ENCODE data around the gene PAK3.

Gene PAK3

DNA sequence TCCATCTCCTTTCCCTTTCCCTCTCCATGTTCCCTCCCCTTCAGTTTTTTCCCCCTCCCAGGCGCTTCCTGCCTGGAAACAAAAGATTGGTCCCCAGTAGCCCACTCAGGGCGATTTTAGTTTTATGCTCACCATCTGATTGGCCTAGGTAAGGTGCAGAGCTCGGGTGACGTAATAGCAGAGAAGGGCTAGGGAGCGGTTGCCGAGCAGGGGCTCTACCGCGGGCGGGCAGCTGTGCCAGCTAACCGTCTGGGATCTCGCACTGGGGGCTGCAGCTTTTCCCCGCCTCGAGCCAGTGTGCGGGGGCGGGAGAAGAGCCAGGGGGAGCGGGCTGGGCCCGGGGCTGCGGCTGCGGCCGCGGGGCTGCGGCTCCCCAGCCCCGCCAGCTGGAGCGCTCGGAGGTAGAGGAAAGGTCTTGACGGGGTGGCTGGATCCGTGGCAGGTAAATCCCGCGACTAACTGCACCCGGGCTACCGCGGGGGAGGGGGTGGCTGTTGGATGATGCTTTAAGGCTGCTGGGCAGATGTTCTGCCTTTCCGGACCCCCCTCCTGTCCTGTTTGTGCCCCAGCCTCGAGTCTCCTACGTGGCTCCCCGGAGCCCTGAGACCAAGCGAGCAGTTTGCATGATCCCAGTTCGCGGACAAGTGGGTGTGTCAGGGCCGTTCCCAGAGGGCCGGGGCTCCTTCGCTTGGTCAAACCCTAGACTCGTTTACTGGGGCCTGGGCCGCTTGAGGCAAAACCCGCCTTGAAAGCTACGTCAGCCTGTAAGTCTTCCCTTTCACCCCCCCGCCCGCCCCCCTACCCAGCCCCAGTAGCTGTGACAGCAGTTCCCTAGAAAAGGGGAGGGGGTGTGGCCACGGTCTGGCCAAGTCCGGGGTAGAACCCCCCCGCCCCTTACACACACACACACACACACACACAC is at the start of gene PAK3:
PAK3 (plus strand) TSS at position 218 of the 922 bp plus-strand sequence. CDS start 26,913 bp downstream, outside the sequence.
- Histone ChIP-seq H3K4me1 (ENCODE audit: control insufficient read depth, insufficient read depth, low read length) (no peaks in the 10 kb centered on the region), H3K9ac (ENCODE audit: low read length) (no peak within 1 kb of the TSS), H3K9me3 (ENCODE audit: control insufficient read depth, low read length) (no peaks in the 10 kb centered on the region), H3K36me3 (ENCODE audit: control insufficient read depth, insufficient read depth, low read length, severe bottlenecking) (no peaks in the 10 kb centered on the region), H3K27me3 (replicated peaks; ENCODE audit: control insufficient read depth, insufficient read depth, low read length) (peaks cover 42% of the 10 kb centered on the region), H3K4me3 (ENCODE audit: low read length) (peak within 1 kb of the TSS; percentile 41)
- DNase-seq (ENCODE audit: low read depth), result peak; percentile 64

DNA sequence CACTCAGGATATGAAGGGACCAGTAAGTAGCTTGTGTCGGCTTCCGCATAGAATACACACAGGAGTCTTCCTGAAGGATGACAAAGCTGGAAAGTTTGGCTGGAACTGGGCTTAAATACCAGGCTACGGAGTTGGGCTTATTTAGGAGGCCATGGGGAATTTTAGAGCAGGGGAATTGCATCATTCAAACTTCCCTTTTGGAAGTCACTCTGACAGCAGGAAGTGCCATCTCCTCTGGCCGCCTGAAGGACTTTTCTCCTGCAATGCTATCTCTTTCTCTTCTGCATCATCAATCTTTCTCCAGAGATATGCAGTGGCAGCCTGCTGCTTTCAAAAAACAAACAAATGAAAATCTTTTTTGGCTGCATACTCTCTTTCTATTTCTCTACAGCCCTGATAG is 48.4 kb upstream of the PAK3 start:
- Histone ChIP-seq H3K27me3 (replicated peaks; ENCODE audit: control insufficient read depth, insufficient read depth, low read length) (peaks cover 14% of the 10 kb centered on the region), H3K36me3 (ENCODE audit: control insufficient read depth, insufficient read depth, low read length, severe bottlenecking) (no peaks in the 10 kb centered on the region), H3K4me3 (ENCODE audit: low read length) (no peak overlapping the region)

DNA sequence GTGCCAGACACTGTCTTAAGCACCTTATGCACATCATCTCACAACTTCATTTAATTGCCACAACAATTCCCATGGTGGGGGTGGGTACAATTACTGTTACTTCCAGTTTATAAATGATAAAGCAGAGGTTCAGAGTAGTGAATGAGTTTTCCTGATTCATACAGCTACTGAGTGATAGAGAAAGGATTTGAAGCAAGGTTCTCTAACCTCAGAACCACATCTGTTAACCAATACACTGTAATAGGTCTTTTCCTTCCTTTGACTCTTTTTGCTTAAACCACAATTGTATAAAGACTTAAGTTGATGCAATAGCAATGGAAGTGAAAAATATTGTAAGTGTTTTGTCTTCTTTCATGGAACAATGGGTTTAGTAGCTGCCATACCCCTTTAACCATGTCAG is 43.5 kb upstream of the PAK3 start:
- H3K9me3 ChIP-seq (ENCODE audit: control insufficient read depth, low read length), result peaks cover 6% of the 10 kb centered on the region
- DNase-seq (ENCODE audit: low read depth), result no peak
- no peaks in the 10 kb centered on the region for H3K36me3 ChIP-seq (ENCODE audit: control insufficient read depth, insufficient read depth, low read length, severe bottlenecking)
- H3K27me3 ChIP-seq (replicated peaks; ENCODE audit: control insufficient read depth, insufficient read depth, low read length), result peaks cover 15% of the 10 kb centered on the region
- no peak overlapping the region for H3K4me3 ChIP-seq (ENCODE audit: low read length)
- no peak overlapping the region for H3K9ac ChIP-seq (ENCODE audit: low read length)
- H3K4me1 ChIP-seq (ENCODE audit: control insufficient read depth, insufficient read depth, low read length), result no peaks in the 10 kb centered on the region

More for the DNA sequence above, 48.4 kb upstream of the PAK3 start:
- Histone ChIP-seq H3K9ac (ENCODE audit: low read length) (no peak overlapping the region), H3K4me1 (ENCODE audit: control insufficient read depth, insufficient read depth, low read length) (no peaks in the 10 kb centered on the region), H3K9me3 (ENCODE audit: control insufficient read depth, low read length) (no peaks in the 10 kb centered on the region)
- DNase-seq (ENCODE audit: low read depth), result no peak

DNA sequence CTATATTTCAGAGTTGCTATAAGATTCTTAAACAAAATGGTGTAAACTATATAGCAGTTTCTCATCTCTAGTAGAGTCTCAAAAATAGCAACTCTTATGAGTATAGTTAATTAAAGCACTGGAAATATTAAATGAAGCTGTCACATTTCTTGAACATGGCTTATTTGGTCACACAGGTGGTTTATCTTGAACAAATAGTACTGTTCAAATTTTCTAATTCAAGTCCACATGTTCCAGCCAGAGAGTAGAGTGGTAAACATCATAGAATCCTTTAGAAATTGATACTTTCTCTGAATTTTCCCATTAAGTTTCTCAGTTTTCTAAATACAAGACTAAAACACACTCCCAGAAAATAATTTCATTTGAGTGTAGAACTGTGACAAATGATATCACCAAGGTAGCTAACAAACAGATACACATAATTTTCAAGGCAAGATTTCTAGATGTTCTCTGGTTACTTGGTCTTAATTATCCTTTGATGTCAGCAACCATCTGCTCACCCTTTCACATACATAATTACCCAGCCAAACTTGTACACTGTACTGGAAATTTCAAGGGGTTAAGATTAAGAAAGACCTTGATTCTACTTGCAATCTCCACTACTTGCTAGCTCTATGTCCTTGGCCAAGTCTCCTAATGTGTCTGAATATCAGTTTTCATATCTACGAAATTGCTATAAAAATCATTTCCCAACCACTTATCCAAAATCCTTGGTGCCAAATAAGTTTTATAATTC is 24.3 kb upstream of the PAK3 start:
- no peak overlapping the region for H3K9ac ChIP-seq (ENCODE audit: low read length)
- no peak for DNase-seq (ENCODE audit: low read depth)
- no peaks in the 10 kb centered on the region for H3K36me3 ChIP-seq (ENCODE audit: control insufficient read depth, insufficient read depth, low read length, severe bottlenecking)
- no peaks in the 10 kb centered on the region for H3K27me3 ChIP-seq (replicated peaks; ENCODE audit: control insufficient read depth, insufficient read depth, low read length)
- H3K4me1 ChIP-seq (ENCODE audit: control insufficient read depth, insufficient read depth, low read length), result no peaks in the 10 kb centered on the region
- H3K9me3 ChIP-seq (ENCODE audit: control insufficient read depth, low read length), result peaks cover 15% of the 10 kb centered on the region
- H3K4me3 ChIP-seq (ENCODE audit: low read length), result no peak overlapping the region

DNA sequence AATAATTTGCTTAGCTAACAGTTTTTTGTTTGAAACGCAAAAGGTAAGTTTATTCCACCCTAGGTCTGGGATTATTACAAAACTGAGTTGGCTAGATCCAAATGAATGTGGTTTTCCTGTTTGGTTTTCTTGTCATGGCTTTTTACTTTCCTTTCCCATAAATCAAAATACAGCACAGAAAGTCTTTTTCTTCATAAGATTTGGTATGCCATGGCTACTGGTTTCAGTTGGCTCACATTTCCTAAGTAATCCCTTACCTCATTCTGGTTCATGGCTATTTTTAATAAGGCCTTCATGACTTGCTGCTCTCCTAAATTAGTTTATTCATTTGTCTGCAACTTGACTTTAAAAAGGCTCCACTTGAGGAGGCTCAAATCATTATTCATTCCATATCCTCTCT is 12.9 kb upstream of the PAK3 start:
- H3K27me3 ChIP-seq (replicated peaks; ENCODE audit: control insufficient read depth, insufficient read depth, low read length), result peaks cover 15% of the 10 kb centered on the region
- peaks cover 8% of the 10 kb centered on the region for H3K9me3 ChIP-seq (ENCODE audit: control insufficient read depth, low read length)
- DNase-seq (ENCODE audit: low read depth), result no peak
- H3K9ac ChIP-seq (ENCODE audit: low read length), result no peak overlapping the region
- no peaks in the 10 kb centered on the region for H3K36me3 ChIP-seq (ENCODE audit: control insufficient read depth, insufficient read depth, low read length, severe bottlenecking)
- H3K4me1 ChIP-seq (ENCODE audit: control insufficient read depth, insufficient read depth, low read length), result no peaks in the 10 kb centered on the region
- no peak overlapping the region for H3K4me3 ChIP-seq (ENCODE audit: low read length)

DNA sequence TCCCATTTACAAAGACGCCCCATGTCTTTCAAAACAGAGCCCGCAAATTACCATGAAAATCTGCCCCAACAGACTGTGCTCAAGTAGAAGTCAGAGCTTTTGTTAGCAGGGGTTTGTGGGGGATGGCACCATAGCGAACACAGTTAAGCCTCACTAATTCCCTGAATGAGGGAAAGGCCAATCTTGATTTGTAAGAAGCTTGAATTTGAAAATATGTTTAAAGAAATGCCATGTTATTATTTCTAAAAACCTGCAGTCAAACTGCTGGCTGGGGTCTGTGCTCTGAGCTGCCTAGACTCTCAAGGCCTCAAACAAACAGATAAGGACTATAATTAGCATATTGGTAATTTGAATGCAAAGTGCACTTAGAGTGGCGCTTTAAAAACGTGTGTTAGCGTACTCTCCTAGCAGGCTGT is 9.4 kb upstream of the PAK3 start:
- Histone ChIP-seq H3K4me1 (ENCODE audit: control insufficient read depth, insufficient read depth, low read length) (no peaks in the 10 kb centered on the region), H3K9ac (ENCODE audit: low read length) (no peak overlapping the region), H3K27me3 (replicated peaks; ENCODE audit: control insufficient read depth, insufficient read depth, low read length) (peaks cover 50% of the 10 kb centered on the region), H3K4me3 (ENCODE audit: low read length) (no peak overlapping the region), H3K9me3 (ENCODE audit: control insufficient read depth, low read length) (peaks cover 10% of the 10 kb centered on the region), H3K36me3 (ENCODE audit: control insufficient read depth, insufficient read depth, low read length, severe bottlenecking) (no peaks in the 10 kb centered on the region)
- no peak for DNase-seq (ENCODE audit: low read depth)

DNA sequence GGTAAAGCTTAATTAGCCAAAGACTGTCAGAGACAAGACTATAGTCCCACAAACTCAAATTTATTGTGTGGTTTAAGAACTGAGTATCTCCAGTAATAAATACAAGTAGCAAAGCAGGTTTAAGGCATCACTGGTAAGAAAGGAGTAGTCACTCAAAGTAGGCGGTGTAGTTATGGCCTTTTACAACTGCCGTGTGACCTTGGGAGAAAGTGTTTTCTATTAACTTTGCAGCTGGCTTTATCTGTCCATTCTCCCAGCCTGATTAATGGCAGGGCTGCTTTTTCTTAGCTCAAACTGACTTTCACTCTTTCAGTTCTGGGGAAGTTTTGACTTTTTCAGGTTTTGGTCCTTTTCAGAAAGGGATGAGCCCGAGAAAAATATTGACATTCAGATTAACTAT is 7.4 kb upstream of the PAK3 start:
- DNase-seq (ENCODE audit: low read depth), result no peak
- H3K36me3 ChIP-seq (ENCODE audit: control insufficient read depth, insufficient read depth, low read length, severe bottlenecking), result no peaks in the 10 kb centered on the region
- no peak overlapping the region for H3K4me3 ChIP-seq (ENCODE audit: low read length)
- H3K27me3 ChIP-seq (replicated peaks; ENCODE audit: control insufficient read depth, insufficient read depth, low read length), result peaks cover 59% of the 10 kb centered on the region
- no peak overlapping the region for H3K9ac ChIP-seq (ENCODE audit: low read length)
- H3K9me3 ChIP-seq (ENCODE audit: control insufficient read depth, low read length), result peaks cover 10% of the 10 kb centered on the region
- no peaks in the 10 kb centered on the region for H3K4me1 ChIP-seq (ENCODE audit: control insufficient read depth, insufficient read depth, low read length)

DNA sequence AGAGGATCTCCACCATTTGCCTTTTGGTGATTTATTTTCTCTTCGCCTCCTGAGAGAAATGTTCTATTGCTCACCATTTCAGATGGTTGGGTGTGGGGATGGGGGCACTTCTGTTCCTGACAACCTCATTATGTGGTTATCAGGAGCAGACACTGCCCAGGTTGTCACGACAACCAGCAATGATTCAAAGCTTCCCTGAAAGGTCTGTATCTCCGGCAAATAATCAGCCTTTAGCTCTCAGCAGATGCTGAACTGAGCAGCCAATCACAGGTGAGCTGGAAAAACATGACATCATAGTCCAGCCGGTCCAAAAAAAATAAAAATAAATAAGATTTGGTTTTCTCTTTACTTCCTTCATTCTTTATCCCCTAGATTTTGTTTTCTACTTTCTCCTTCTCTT is 5.5 kb upstream of the PAK3 start:
- Histone ChIP-seq H3K4me1 (ENCODE audit: control insufficient read depth, insufficient read depth, low read length) (no peaks in the 10 kb centered on the region), H3K4me3 (ENCODE audit: low read length) (no peak overlapping the region), H3K9ac (ENCODE audit: low read length) (no peak overlapping the region), H3K36me3 (ENCODE audit: control insufficient read depth, insufficient read depth, low read length, severe bottlenecking) (no peaks in the 10 kb centered on the region), H3K9me3 (ENCODE audit: control insufficient read depth, low read length) (peaks cover 10% of the 10 kb centered on the region), H3K27me3 (replicated peaks; ENCODE audit: control insufficient read depth, insufficient read depth, low read length) (peaks cover 66% of the 10 kb centered on the region)
- no peak for DNase-seq (ENCODE audit: low read depth)

DNA sequence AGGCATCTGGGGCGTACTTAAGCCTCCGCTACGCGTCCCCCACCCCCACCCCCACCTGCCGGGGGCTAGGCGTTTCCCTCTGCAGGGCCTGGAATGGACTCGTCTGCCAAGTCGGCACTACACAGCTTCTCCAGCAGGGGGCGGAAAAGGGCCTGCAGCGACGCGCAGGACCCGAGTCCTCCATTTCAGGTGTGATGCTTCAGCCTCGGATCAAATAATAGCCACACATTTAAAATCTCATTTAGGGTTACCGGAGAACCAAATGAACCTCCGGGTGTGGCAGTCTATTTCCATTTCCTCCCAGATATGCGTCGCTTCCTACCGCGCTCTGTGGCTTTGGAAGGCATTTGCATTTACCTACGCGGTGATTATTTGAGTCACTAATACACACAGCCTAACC is 2.9 kb downstream of the PAK3 start:
- Histone ChIP-seq H3K9ac (ENCODE audit: low read length) (no peak overlapping the region), H3K4me3 (ENCODE audit: low read length) (no peak overlapping the region)

DNA sequence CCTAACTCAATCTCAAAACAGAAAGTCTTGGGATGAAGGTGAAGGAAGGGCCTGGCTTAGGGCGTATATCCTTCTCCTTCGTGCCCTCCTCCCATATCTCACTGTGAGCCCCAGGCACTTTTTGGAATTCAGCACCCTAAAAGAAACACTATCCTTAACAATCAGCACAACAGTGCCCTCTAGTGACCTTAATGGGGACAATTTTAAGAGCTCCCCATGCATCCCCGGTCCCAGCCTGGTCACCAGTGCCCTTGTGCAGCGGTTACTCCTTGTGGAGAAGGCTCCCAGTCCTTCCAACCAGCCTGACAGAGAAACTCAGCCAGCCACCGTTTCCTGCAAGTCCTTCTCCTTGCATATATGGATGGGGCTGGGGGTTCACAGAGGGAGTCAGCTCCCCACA is 4.2 kb downstream of the PAK3 start:
- Histone ChIP-seq H3K4me3 (ENCODE audit: low read length) (no peak overlapping the region), H3K9ac (ENCODE audit: low read length) (no peak overlapping the region), H3K9me3 (ENCODE audit: control insufficient read depth, low read length) (no peaks in the 10 kb centered on the region), H3K36me3 (ENCODE audit: control insufficient read depth, insufficient read depth, low read length, severe bottlenecking) (no peaks in the 10 kb centered on the region), H3K27me3 (replicated peaks; ENCODE audit: control insufficient read depth, insufficient read depth, low read length) (peaks cover 37% of the 10 kb centered on the region), H3K4me1 (ENCODE audit: control insufficient read depth, insufficient read depth, low read length) (no peaks in the 10 kb centered on the region)
- peak; percentile 48 for DNase-seq (ENCODE audit: low read depth)

More for the DNA sequence above, 2.9 kb downstream of the PAK3 start:
- Histone ChIP-seq H3K36me3 (ENCODE audit: control insufficient read depth, insufficient read depth, low read length, severe bottlenecking) (no peaks in the 10 kb centered on the region), H3K9me3 (ENCODE audit: control insufficient read depth, low read length) (no peaks in the 10 kb centered on the region), H3K27me3 (replicated peaks; ENCODE audit: control insufficient read depth, insufficient read depth, low read length) (peaks cover 41% of the 10 kb centered on the region), H3K4me1 (ENCODE audit: control insufficient read depth, insufficient read depth, low read length) (no peaks in the 10 kb centered on the region)
- DNase-seq (ENCODE audit: low read depth), result peak; percentile 19

DNA sequence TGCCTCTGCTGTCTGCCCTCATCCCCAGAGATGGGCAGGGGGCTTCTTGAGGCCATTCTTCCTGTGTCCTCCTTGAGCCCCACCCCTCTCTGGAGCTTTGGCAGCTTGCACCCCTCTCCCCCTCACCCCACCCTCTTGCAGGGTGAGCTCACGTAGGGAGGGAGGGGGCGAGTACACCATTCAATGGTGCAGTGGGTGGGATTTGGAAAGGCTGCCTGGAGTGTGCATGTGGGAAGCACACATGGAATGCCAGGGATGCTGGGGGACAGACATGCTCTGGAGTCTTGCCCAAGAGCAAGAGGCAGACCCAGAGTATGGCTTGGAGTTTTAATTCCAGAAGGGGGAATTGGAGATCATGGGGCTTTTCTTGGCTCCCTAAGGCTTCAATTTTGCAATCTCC is 5.6 kb downstream of the PAK3 start:
- H3K4me1 ChIP-seq (ENCODE audit: control insufficient read depth, insufficient read depth, low read length), result no peaks in the 10 kb centered on the region
- H3K9me3 ChIP-seq (ENCODE audit: control insufficient read depth, low read length), result no peaks in the 10 kb centered on the region
- DNase-seq (ENCODE audit: low read depth), result no peak
- H3K9ac ChIP-seq (ENCODE audit: low read length), result no peak overlapping the region
- no peaks in the 10 kb centered on the region for H3K36me3 ChIP-seq (ENCODE audit: control insufficient read depth, insufficient read depth, low read length, severe bottlenecking)
- H3K27me3 ChIP-seq (replicated peaks; ENCODE audit: control insufficient read depth, insufficient read depth, low read length), result peaks cover 31% of the 10 kb centered on the region
- H3K4me3 ChIP-seq (ENCODE audit: low read length), result no peak overlapping the region
